Kidney (tissue), 14 donors: Measurements from ENCODE around the gene C1orf122. TPM values are rescaled to one million over a fixed set of nuclear protein-coding genes. Genes with fewer than 3 reads are reported as not detected.

Experiments used
- DNase-seq, 5 donors: peaks; one replicate each; pipeline ENCODE4 v3.0.0-alpha.2; 2013 to 2020
- FAIRE-seq: peaks from 2 replicates; lab custom pipeline; 2012; peaks lifted over from hg19 to GRCh38; lab: Jason Lieb, UNC
- H3K27ac ChIP-seq, 2 donors: one replicate each; pipeline ENCODE4 v1.7.0; 2013; ENCODE audit warnings: low read depth in 2 of 2, low read length in 2 of 2, inconsistent platforms in 1 of 2
- H3K27me3 ChIP-seq: one replicate; pipeline ENCODE4 v1.7.1; 2013; ENCODE audit warnings: low read length, inconsistent platforms; ENCODE audit not compliant: control insufficient read depth, insufficient read depth
- H3K36me3 ChIP-seq, 3 donors: one replicate each; pipeline versions ENCODE4 v1.7.0 to v1.7.1; 2013; ENCODE audit warnings: low read length in 3 of 3, control low read depth in 1 of 3, inconsistent platforms in 1 of 3; ENCODE audit not compliant: insufficient read depth in 3 of 3, control insufficient read depth in 2 of 3
- H3K4me1 ChIP-seq, 3 donors: one replicate each; pipeline versions ENCODE4 v1.7.0 to v1.7.1; 2013; ENCODE audit warnings: low read length in 3 of 3, inconsistent platforms in 1 of 3, low read depth in 1 of 3; ENCODE audit not compliant: control insufficient read depth in 2 of 3, insufficient read depth in 2 of 3
- H3K4me3 ChIP-seq, 3 donors: one replicate each; pipeline versions ENCODE4 v1.7.0 to v1.8.1; 2013; ENCODE audit warnings: low read length in 3 of 3, control low read depth in 1 of 3, inconsistent platforms in 1 of 3
- H3K9ac ChIP-seq, 3 donors: one replicate each; pipeline versions ENCODE4 v1.7.0 to v1.7.1; 2013; ENCODE audit warnings: low read length in 3 of 3, control low read depth in 1 of 3, inconsistent platforms in 1 of 3
- H3K9me3 ChIP-seq, 3 donors: one replicate each; pipeline versions ENCODE4 v1.7.0 to v1.7.1; 2013; ENCODE audit warnings: low read length in 3 of 3, control low read depth in 1 of 3, inconsistent platforms in 1 of 3; ENCODE audit not compliant: control insufficient read depth in 2 of 3, insufficient read depth in 1 of 3
- intact Hi-C: fragments of 100-400 bp; cut with DNase I; formaldehyde crosslinking; loops from one replicate; pipeline ENCODE4 v1.11.1; 2022
- polyA plus RNA-seq: library from polyadenylated mRNA; stranded (reverse); fragments of 350-450 nt; fragmentation: Illumina TruSeq; extraction: RNeasy Lipid Tissue Mini Kit (QIAGEN cat#74804); gene quantifications from one replicate; pipeline ENCODE4 v1.2.3, GENCODE V29; 2014; ENCODE audit warnings: low read depth, low replicate concordance; ENCODE audit not compliant: insufficient read depth
- total RNA-seq: library from RNA; stranded (reverse); fragmentation: NEBNext Ultra II Directional; extraction: Animal tissue kit (Norgen Biotek cat#: 25700); gene quantifications from one replicate; pipeline ENCODE4 v1.2.1, GENCODE V29; 2021
- TF ChIP-seq, protein P1 (sequence below): IDR thresholded peaks from 3 replicates; pipeline ENCODE4 v1.5.1; 2012; ENCODE audit warnings: mild to moderate bottlenecking, moderate library complexity, borderline replicate concordance; ENCODE audit not compliant: insufficient read depth; ENCODE audit errors: extremely low read depth
- donor health status: control.
- donor health status: control.
- donor health status: control.
- donor health status: control.
- donor health status: control.
- donor health status: DM: yes; HTN: yes; CAD: no.
- donor health status: Normal renal cell carcinoma (clear cell type).

Gene C1orf122
- total and polyA plus RNA-seq, 2 donors from 2014 or later: 37.2 to 147 TPM

DNA sequence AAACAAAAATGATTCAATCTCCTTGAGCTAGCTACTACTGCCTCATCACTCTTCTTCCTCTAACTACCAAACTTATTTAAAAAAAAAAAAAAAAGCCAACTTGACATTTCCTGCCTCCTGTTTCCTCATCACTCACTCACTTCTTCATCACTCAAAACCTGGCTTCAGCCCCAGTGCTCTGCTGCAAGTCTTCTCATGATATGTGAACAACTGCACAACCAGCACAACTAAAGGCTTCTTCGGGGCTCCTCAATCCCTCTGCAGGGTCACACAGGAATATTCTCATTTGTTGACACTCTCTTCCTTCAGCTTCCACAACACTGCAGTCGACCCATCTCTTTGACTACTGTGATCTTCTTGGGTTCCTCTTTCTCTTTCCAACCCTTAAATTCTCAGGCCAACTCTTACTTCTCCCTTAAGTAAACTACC lies 44.2 kb downstream of the C1orf122 start:
- Histone ChIP-seq H3K4me3 (no peak overlapping the region), H3K27ac (no peak overlapping the region), H3K4me1 (peaks cover 0 to 3% (median 0%) of the 10 kb centered on the region in 3 donors), H3K27me3 (no peaks in the 10 kb centered on the region), H3K9me3 (no peaks in the 10 kb centered on the region), H3K9ac (no peak overlapping the region), H3K36me3 (peaks cover 0 to 11% (median 3%) of the 10 kb centered on the region in 3 donors)
- intact Hi-C loops: no loop called here
- DNase-seq (no peak), FAIRE-seq (no peak)
- TF ChIP-seq, protein P1, sequence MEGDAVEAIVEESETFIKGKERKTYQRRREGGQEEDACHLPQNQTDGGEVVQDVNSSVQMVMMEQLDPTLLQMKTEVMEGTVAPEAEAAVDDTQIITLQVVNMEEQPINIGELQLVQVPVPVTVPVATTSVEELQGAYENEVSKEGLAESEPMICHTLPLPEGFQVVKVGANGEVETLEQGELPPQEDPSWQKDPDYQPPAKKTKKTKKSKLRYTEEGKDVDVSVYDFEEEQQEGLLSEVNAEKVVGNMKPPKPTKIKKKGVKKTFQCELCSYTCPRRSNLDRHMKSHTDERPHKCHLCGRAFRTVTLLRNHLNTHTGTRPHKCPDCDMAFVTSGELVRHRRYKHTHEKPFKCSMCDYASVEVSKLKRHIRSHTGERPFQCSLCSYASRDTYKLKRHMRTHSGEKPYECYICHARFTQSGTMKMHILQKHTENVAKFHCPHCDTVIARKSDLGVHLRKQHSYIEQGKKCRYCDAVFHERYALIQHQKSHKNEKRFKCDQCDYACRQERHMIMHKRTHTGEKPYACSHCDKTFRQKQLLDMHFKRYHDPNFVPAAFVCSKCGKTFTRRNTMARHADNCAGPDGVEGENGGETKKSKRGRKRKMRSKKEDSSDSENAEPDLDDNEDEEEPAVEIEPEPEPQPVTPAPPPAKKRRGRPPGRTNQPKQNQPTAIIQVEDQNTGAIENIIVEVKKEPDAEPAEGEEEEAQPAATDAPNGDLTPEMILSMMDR: no peak

- intact Hi-C loops: no loop called here
- DNase-seq (no peak), FAIRE-seq (no peak)
- H3K4me1 ChIP-seq: peaks cover 0 to 7% (median 0%) of the 10 kb centered on the region in 3 donors
- no peaks in the 10 kb centered on the region for H3K9me3 ChIP-seq
- no peak overlapping the region for H3K27ac ChIP-seq
- TF ChIP-seq, protein P1: no peak
- H3K36me3 ChIP-seq: peaks cover 3 to 16% (median 7%) of the 10 kb centered on the region in 3 donors
- no peak overlapping the region for H3K4me3 ChIP-seq
- H3K27me3 ChIP-seq: no peaks in the 10 kb centered on the region
- H3K9ac ChIP-seq: no peak overlapping the region
Measured at GRCh38 chr1:37853157-37853556, 45.6 kb downstream of the C1orf122 start.

DNA sequence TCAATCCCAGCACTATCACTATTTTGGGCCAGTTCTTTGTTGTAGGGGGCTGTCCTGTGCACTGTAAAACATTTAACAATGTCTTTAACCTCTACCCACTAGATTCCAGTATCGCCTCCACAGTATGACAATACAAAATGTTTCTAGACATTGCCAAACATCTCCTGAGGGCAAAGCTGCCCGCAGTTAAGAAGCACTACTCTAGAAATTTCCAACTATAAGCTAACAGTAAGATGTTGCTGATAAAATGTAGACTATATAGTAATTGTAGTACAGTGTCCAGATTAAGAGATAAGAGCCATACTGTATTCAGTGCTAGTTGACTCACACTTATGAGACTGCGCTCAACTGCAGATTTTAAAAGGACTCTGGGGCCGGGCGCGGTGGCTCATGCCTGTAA lies 46.8 kb downstream of the C1orf122 start:
- no peak for DNase-seq
- no peak overlapping the region for H3K9ac ChIP-seq
- H3K4me1 ChIP-seq: peaks cover 0 to 12% (median 6%) of the 10 kb centered on the region in 3 donors
- no peak overlapping the region for H3K27ac ChIP-seq
- H3K36me3 ChIP-seq: peaks cover 3 to 16% (median 7%) of the 10 kb centered on the region in 3 donors
- no peak overlapping the region for H3K4me3 ChIP-seq
- TF ChIP-seq, protein P1: no peak
- FAIRE-seq: no peak
- intact Hi-C loops: no loop called here
- H3K9me3 ChIP-seq: no peaks in the 10 kb centered on the region
- H3K27me3 ChIP-seq: no peaks in the 10 kb centered on the region

Other genes with a start within 250 kb of the C1orf122 start
- gene GNL2, start 211.9 kb upstream of the C1orf122 start, total RNA-seq: 35.9 TPM
- gene GNL2, start 211.9 kb upstream of the C1orf122 start, polyA plus RNA-seq: 36.7 TPM
- gene RSPO1, start 172.9 kb upstream of the C1orf122 start, total RNA-seq: 0.19 TPM
- 0.26 TPM for gene RSPO1, start 172.9 kb upstream of the C1orf122 start, polyA plus RNA-seq
- gene CDCA8, start 115.3 kb upstream of the C1orf122 start, total RNA-seq: 1.0 TPM
- gene CDCA8, start 115.3 kb upstream of the C1orf122 start, polyA plus RNA-seq: 0.71 TPM
- gene EPHA10, start 42.7 kb upstream of the C1orf122 start, total RNA-seq: 0.88 TPM
- not detected for gene EPHA10, start 42.7 kb upstream of the C1orf122 start, polyA plus RNA-seq
- 4.7 TPM for gene MANEAL, start 13.9 kb upstream of the C1orf122 start, total RNA-seq
- gene MANEAL, start 13.9 kb upstream of the C1orf122 start, polyA plus RNA-seq: 4.6 TPM
- 9.0 TPM for gene YRDC, start 418 bp downstream of the C1orf122 start, total RNA-seq
- 11.0 TPM for gene YRDC, start 418 bp downstream of the C1orf122 start, polyA plus RNA-seq
- gene MTF1, start 51.8 kb downstream of the C1orf122 start, total RNA-seq: 26.7 TPM
- gene MTF1, start 51.8 kb downstream of the C1orf122 start, polyA plus RNA-seq: 2.2 TPM
- gene INPP5B, start 139.3 kb downstream of the C1orf122 start, total RNA-seq: 32.9 TPM
- 8.4 TPM for gene INPP5B, start 139.3 kb downstream of the C1orf122 start, polyA plus RNA-seq
- gene SF3A3, start 182.2 kb downstream of the C1orf122 start, total RNA-seq: 50.7 TPM
- 28.7 TPM for gene SF3A3, start 182.2 kb downstream of the C1orf122 start, polyA plus RNA-seq
- 19.6 TPM for gene FHL3, start 197.7 kb downstream of the C1orf122 start, total RNA-seq
- 8.2 TPM for gene FHL3, start 197.7 kb downstream of the C1orf122 start, polyA plus RNA-seq
- gene UTP11, start 204.9 kb downstream of the C1orf122 start, total RNA-seq: 26.2 TPM
- 24.2 TPM for gene UTP11, start 204.9 kb downstream of the C1orf122 start, polyA plus RNA-seq
- gene POU3F1, start 239.0 kb downstream of the C1orf122 start, total RNA-seq: not detected
- gene POU3F1, start 239.0 kb downstream of the C1orf122 start, polyA plus RNA-seq: not detected